Esophagus (tissue), 2 donors: Measurements from ENCODE around the gene CHCHD3. TPM values are rescaled to one million over a fixed set of nuclear protein-coding genes. Genes with fewer than 3 reads are reported as not detected.

Experiments used
- H3K27ac ChIP-seq, 2 donors: one replicate each; pipeline ENCODE4 v1.5.1; 2013; ENCODE audit warnings: low read depth in 2 of 2, mild to moderate bottlenecking in 2 of 2, inconsistent platforms in 1 of 2, low read length in 1 of 2, moderate library complexity in 1 of 2
- H3K27me3 ChIP-seq, 2 donors: one replicate each; pipeline ENCODE4 v1.6.1; 2013; ENCODE audit warnings: low read length in 2 of 2, control low read depth in 1 of 2, mild to moderate bottlenecking in 1 of 2; ENCODE audit not compliant: insufficient read depth in 2 of 2, control insufficient read depth in 1 of 2
- H3K36me3 ChIP-seq, 2 donors: one replicate each; pipeline ENCODE4 v1.6.1; 2013; ENCODE audit warnings: low read length in 1 of 2; ENCODE audit not compliant: control insufficient read depth in 2 of 2, insufficient read depth in 2 of 2
- H3K4me1 ChIP-seq, 2 donors: one replicate each; pipeline ENCODE4 v1.6.1; 2013; ENCODE audit warnings: low read length in 1 of 2; ENCODE audit not compliant: control insufficient read depth in 2 of 2, insufficient read depth in 2 of 2
- H3K4me3 ChIP-seq, 2 donors: one replicate each; pipeline ENCODE4 v1.5.1; 2013; ENCODE audit warnings: low read length in 2 of 2, mild to moderate bottlenecking in 2 of 2, low read depth in 1 of 2, moderate library complexity in 1 of 2
- H3K9me3 ChIP-seq, 2 donors: one replicate each; pipeline ENCODE4 v1.6.1; 2013; ENCODE audit warnings: mild to moderate bottlenecking in 2 of 2, low read depth in 1 of 2, low read length in 1 of 2, moderate library complexity in 1 of 2; ENCODE audit not compliant: control insufficient read depth in 2 of 2, insufficient read depth in 1 of 2
- WGBS, 2 donors: extraction: QIAGEN DNeasy Blood & Tissue Kit; methylation state at CpG; one replicate each; pipeline ENCODE4 v1.1.7; 2013; 5-methylcytosine and 5-hydroxymethylcytosine counted together
- polyA plus RNA-seq, 2 donors: library from polyadenylated mRNA; stranded (reverse); fragments of 200-250 nt; gene quantifications; one replicate each; pipeline ENCODE4 v1.2.3, GENCODE V29; 2013
- donor health status: healthy with polysubstance abuse.
- donor health status: Bipolar disorder and iron deficiency.

Gene CHCHD3
- polyA plus RNA-seq, 2 donors: 7.4 to 29.0 TPM

GRCh38 chr7:132777956-132778355 is 303.9 kb downstream of the CHCHD3 start:
- Histone ChIP-seq H3K27ac (no peak overlapping the region), H3K4me3 (no peak overlapping the region), H3K27me3 (no peaks in the 10 kb centered on the region), H3K4me1 (no peaks in the 10 kb centered on the region), H3K9me3 (no peaks in the 10 kb centered on the region), H3K36me3 (no peaks in the 10 kb centered on the region)
- 94 to 95% methylated on average over 4 of the region's 4 CpGs for WGBS, 2 donors

GRCh38 chr7:132777414-132777813 is 304.5 kb downstream of the CHCHD3 start:
- Histone ChIP-seq H3K36me3 (no peaks in the 10 kb centered on the region), H3K4me3 (no peak overlapping the region), H3K27ac (no peak overlapping the region), H3K9me3 (no peaks in the 10 kb centered on the region), H3K4me1 (no peaks in the 10 kb centered on the region), H3K27me3 (no peaks in the 10 kb centered on the region)
- 74 to 77% methylated on average over 7 of the region's 7 CpGs for WGBS, 2 donors

- no peaks in the 10 kb centered on the region for H3K36me3 ChIP-seq
- 85 to 87% methylated on average over 5 of the region's 5 CpGs for WGBS, 2 donors
- H3K9me3 ChIP-seq: no peaks in the 10 kb centered on the region
- H3K4me3 ChIP-seq: no peak overlapping the region
- no peaks in the 10 kb centered on the region for H3K27me3 ChIP-seq
- H3K4me1 ChIP-seq: no peaks in the 10 kb centered on the region
- no peak overlapping the region for H3K27ac ChIP-seq
Measured at GRCh38 chr7:132776048-132776620, 305.8 kb downstream of the CHCHD3 start.

- Histone ChIP-seq H3K27me3 (no peaks in the 10 kb centered on the region), H3K36me3 (no peaks in the 10 kb centered on the region), H3K4me1 (no peaks in the 10 kb centered on the region), H3K9me3 (peaks cover 0 to 2% of the 10 kb centered on the region in 2 donors), H3K4me3 (no peak overlapping the region), H3K27ac (no peak overlapping the region)
- WGBS, 2 donors: 66 to 67% methylated on average over 5 of the region's 5 CpGs
Measured at GRCh38 chr7:132773527-132773956, 308.3 kb downstream of the CHCHD3 start.

- Histone ChIP-seq H3K27me3 (no peaks in the 10 kb centered on the region), H3K4me1 (no peaks in the 10 kb centered on the region), H3K9me3 (peaks cover 0 to 3% of the 10 kb centered on the region in 2 donors), H3K27ac (no peak overlapping the region), H3K4me3 (no peak overlapping the region), H3K36me3 (no peaks in the 10 kb centered on the region)
- WGBS, 2 donors: 74 to 79% methylated on average over 6 of the region's 6 CpGs
Measured at GRCh38 chr7:132771301-132771730, 310.6 kb downstream of the CHCHD3 start.

- no peaks in the 10 kb centered on the region for H3K4me1 ChIP-seq
- no peak overlapping the region for H3K27ac ChIP-seq
- peaks cover 0 to 3% of the 10 kb centered on the region in 2 donors for H3K9me3 ChIP-seq
- WGBS, 2 donors: 98% methylated on average over 2 of the region's 2 CpGs
- no peaks in the 10 kb centered on the region for H3K27me3 ChIP-seq
- no peaks in the 10 kb centered on the region for H3K36me3 ChIP-seq
- H3K4me3 ChIP-seq: no peak overlapping the region
Measured at GRCh38 chr7:132770055-132770454, 311.8 kb downstream of the CHCHD3 start.

- H3K9me3 ChIP-seq: peaks cover 0 to 3% of the 10 kb centered on the region in 2 donors
- WGBS, 2 donors: 86 to 90% methylated on average over 2 of the region's 2 CpGs
- H3K27ac ChIP-seq: no peak overlapping the region
Measured at GRCh38 chr7:132769280-132769679, 312.6 kb downstream of the CHCHD3 start.

GRCh38 chr7:132768099-132768498 is 313.8 kb downstream of the CHCHD3 start:
- no peaks in the 10 kb centered on the region for H3K36me3 ChIP-seq
- H3K9me3 ChIP-seq: peaks cover 0 to 3% of the 10 kb centered on the region in 2 donors
- no peaks in the 10 kb centered on the region for H3K4me1 ChIP-seq
- no peak overlapping the region for H3K27ac ChIP-seq
- 77 to 82% methylated on average over 3 of the region's 3 CpGs for whole genome bisulfite sequencing, 2 donors
- H3K27me3 ChIP-seq: no peaks in the 10 kb centered on the region
- H3K4me3 ChIP-seq: no peak overlapping the region

More at GRCh38 chr7:132769280-132769679, 312.6 kb downstream of the CHCHD3 start:
- H3K27me3 ChIP-seq: no peaks in the 10 kb centered on the region
- no peaks in the 10 kb centered on the region for H3K36me3 ChIP-seq
- H3K4me3 ChIP-seq: no peak overlapping the region
- H3K4me1 ChIP-seq: no peaks in the 10 kb centered on the region

GRCh38 chr7:132767378-132767777 is 314.5 kb downstream of the CHCHD3 start:
- Histone ChIP-seq H3K4me3 (no peak overlapping the region), H3K4me1 (no peaks in the 10 kb centered on the region), H3K27me3 (no peaks in the 10 kb centered on the region), H3K9me3 (peaks cover 0 to 3% of the 10 kb centered on the region in 2 donors), H3K27ac (no peak overlapping the region), H3K36me3 (no peaks in the 10 kb centered on the region)
- WGBS, 2 donors: 53 to 62% methylated on average over 5 of the region's 5 CpGs

- H3K4me3 ChIP-seq: no peak overlapping the region
- H3K27me3 ChIP-seq: no peaks in the 10 kb centered on the region
- no peak overlapping the region for H3K27ac ChIP-seq
- peaks cover 0 to 3% of the 10 kb centered on the region in 2 donors for H3K9me3 ChIP-seq
- no peaks in the 10 kb centered on the region for H3K36me3 ChIP-seq
- no peaks in the 10 kb centered on the region for H3K4me1 ChIP-seq
- 67 to 72% methylated on average over 1 of the region's 1 CpG for WGBS, 2 donors
Measured at GRCh38 chr7:132766660-132767059, 315.2 kb downstream of the CHCHD3 start.
